HCT116 (cell line): ENCODE measurements around the gene EMSY. TPM values are rescaled to one million over a fixed set of nuclear protein-coding genes. Genes with fewer than 3 reads are reported as not detected.

Experiments used
- ATAC-seq: fragments of 200-7000 bp; cut with Tn5 transposase; 2 replicates; pipeline ENCODE4 v1.9.1; 2020; ENCODE audit warnings: mild to moderate bottlenecking, moderate library complexity
- BruUV-seq: library from RNA; stranded (reverse); fragments of 400-500 nt; replicated peaks from 2 replicates; lab custom pipeline; 2021; lab: Mats Ljungman, UMichigan
- CTCF ChIA-PET: fragments of 300-600 bp; sonication (Branson Sonifier 250); formaldehyde crosslinking; loops from one replicate; lab custom pipeline; 2021; ENCODE audit warnings: antibody characterized with exemption; lab: Charles Lee
- POLR2A ChIA-PET: fragments of 300-600, 350-600 bp; sonication (Branson Sonifier 250); formaldehyde crosslinking; loops from one replicate; lab custom pipeline; 2021; ENCODE audit warnings: antibody characterized with exemption; lab: Charles Lee
- RAD21 ChIA-PET, 2 experiments: fragments of 300-600 bp; sonication (Branson Sonifier 250); formaldehyde crosslinking; loops; one replicate each; lab custom pipeline; 2023; ENCODE audit warnings: low total read pairs in 2 of 2; ENCODE audit not compliant: uncharacterized antibody in 2 of 2, unreplicated experiment in 2 of 2, low non-redundant PET in 1 of 2; lab: Charles Lee
- DNase-seq: peaks from one replicate; pipeline ENCODE4 v3.0.0-alpha.2; 2010; ENCODE audit warnings: low read depth, low spot score
- H2AFZ ChIP-seq: fragments of 200-600 bp; shearing (Covaris generic), sonication (generic); 2 replicates; pipeline ENCODE4 v1.6.1; 2017; ENCODE audit warnings: low read depth, mixed run types, mixed read lengths, antibody characterized with exemption, low read length; ENCODE audit not compliant: poor library complexity, severe bottlenecking
- H3K27ac ChIP-seq: 2 replicates; pipeline ENCODE4 v1.5.1; 2012; ENCODE audit warnings: low read depth, low read length
- H3K27me3 ChIP-seq: fragments of 200-600 bp; sonication (generic); 2 replicates; pipeline ENCODE4 v1.6.1; 2016; ENCODE audit warnings: mixed run types, low read length, mixed read lengths; ENCODE audit not compliant: insufficient read depth
- H3K36me3 ChIP-seq, 2 experiments: fragments of 200-500 bp in 1 of 2; fragments of 200-600 bp in 1 of 2; sonication (Bioruptor generic) in 1 of 2; sonication (generic) in 1 of 2; 2 replicates each; pipeline versions ENCODE4 v1.5.1 to v1.6.1; 2014 to 2016; ENCODE audit warnings: low read length in 2 of 2, inconsistent platforms in 1 of 2, mixed read lengths in 1 of 2, mixed run types in 1 of 2; ENCODE audit not compliant: insufficient read depth in 2 of 2, control insufficient read depth in 1 of 2
- H3K4me1 ChIP-seq, 2 experiments: fragments of 200-600 bp in 1 of 2; sonication (generic) in 1 of 2; 2 replicates each; pipeline versions ENCODE4 v1.5.1 to v1.6.1; 2012 to 2017; ENCODE audit warnings: low read length in 2 of 2, inconsistent platforms in 1 of 2, mild to moderate bottlenecking in 1 of 2, mixed read lengths in 1 of 2, mixed run types in 1 of 2, moderate library complexity in 1 of 2; ENCODE audit not compliant: insufficient read depth in 2 of 2, control insufficient read depth in 1 of 2
- H3K4me2 ChIP-seq: fragments of 200-600 bp; sonication (generic); 2 replicates; pipeline ENCODE4 v1.6.1; 2017; ENCODE audit warnings: mixed run types, low read length, mixed read lengths
- H3K4me3 ChIP-seq, 2 experiments: fragments of 200-600 bp in 1 of 2; sonication (generic) in 1 of 2; replicated peaks in 1 of 2; 2 replicates each; pipeline ENCODE4 v1.5.1; 2011 to 2016; ENCODE audit warnings: low read length in 2 of 2, control low read depth in 1 of 2, low read depth in 1 of 2, mild to moderate bottlenecking in 1 of 2, mixed read lengths in 1 of 2, mixed run types in 1 of 2
- H3K79me2 ChIP-seq: fragments of 200-600 bp; sonication (generic); 2 replicates; pipeline ENCODE4 v1.6.1; 2017; ENCODE audit warnings: mild to moderate bottlenecking, mixed run types, low read length, moderate library complexity, mixed read lengths; ENCODE audit not compliant: insufficient read depth
- H3K9ac ChIP-seq: fragments of 200-600 bp; sonication (generic); 2 replicates; pipeline ENCODE4 v1.6.1; 2016; ENCODE audit warnings: low read length, mixed read lengths
- H3K9me2 ChIP-seq: fragments of 200-600 bp; sonication (generic), shearing (Covaris generic); 2 replicates; pipeline ENCODE4 v1.6.1; 2017; ENCODE audit warnings: mixed run types, mild to moderate bottlenecking, moderate library complexity; ENCODE audit not compliant: insufficient read depth
- H3K9me3 ChIP-seq, 2 experiments: fragments of 200-500 bp in 1 of 2; fragments of 200-600 bp in 1 of 2; sonication (Bioruptor generic) in 1 of 2; sonication (generic) in 1 of 2; 2 replicates each; pipeline ENCODE4 v1.6.1; 2014 to 2017; ENCODE audit warnings: low read length in 2 of 2, mixed read lengths in 2 of 2, inconsistent platforms in 1 of 2, low read depth in 1 of 2, mild to moderate bottlenecking in 1 of 2, mixed run types in 1 of 2, moderate library complexity in 1 of 2; ENCODE audit not compliant: control insufficient read depth in 1 of 2, insufficient read depth in 1 of 2
- H4K20me1 ChIP-seq: fragments of 200-600 bp; sonication (generic), shearing (Covaris generic); 2 replicates; pipeline ENCODE4 v1.6.1; 2017; ENCODE audit warnings: mixed run types, mild to moderate bottlenecking, moderate library complexity; ENCODE audit not compliant: insufficient read depth
- CBX3 ChIP-seq: IDR thresholded peaks from 2 replicates; pipeline ENCODE4 v1.6.1; 2012; ENCODE audit warnings: low read depth
- CTCF ChIP-seq, 3 experiments: fragments of 200-600 bp in 1 of 3; sonication (generic) in 1 of 3; IDR thresholded peaks in 2 of 3; conservative IDR thresholded peaks in 1 of 3; 2 replicates each; pipeline ENCODE4 v1.5.1; 2012 to 2017; ENCODE audit warnings: low read depth in 2 of 3, low read length in 2 of 3, antibody characterized with exemption in 1 of 3, borderline replicate concordance in 1 of 3, control low read depth in 1 of 3, mild to moderate bottlenecking in 1 of 3, mixed read lengths in 1 of 3, mixed run types in 1 of 3, moderate library complexity in 1 of 3; ENCODE audit not compliant: insufficient read depth in 1 of 3
- ELF1 ChIP-seq: IDR thresholded peaks from 2 replicates; pipeline ENCODE4 v1.6.1; 2012; ENCODE audit warnings: low read depth, borderline replicate concordance
- EZH2phosphoT487 ChIP-seq: fragments of 200-600 bp; IDR thresholded peaks from 2 replicates; pipeline ENCODE4 v1.6.1; 2018; ENCODE audit warnings: antibody characterized with exemption, borderline replicate concordance
- JUND ChIP-seq: IDR thresholded peaks from 2 replicates; pipeline ENCODE4 v1.6.1; 2012
- POLR2A ChIP-seq: IDR thresholded peaks from 2 replicates; pipeline ENCODE4 v1.7.0; 2011; ENCODE audit warnings: borderline replicate concordance; ENCODE audit not compliant: insufficient read depth, insufficient read length; ENCODE audit errors: extremely low read depth
- POLR2AphosphoS5 ChIP-seq: IDR thresholded peaks from 2 replicates; pipeline ENCODE4 v1.6.1; 2011; ENCODE audit warnings: mild to moderate bottlenecking, low read depth, low read length, moderate library complexity
- RAD21 ChIP-seq: IDR thresholded peaks from 2 replicates; pipeline ENCODE4 v1.6.1; 2012; ENCODE audit warnings: low read depth, mild to moderate bottlenecking
- REST ChIP-seq: IDR thresholded peaks from 2 replicates; pipeline ENCODE4 v1.6.1; 2012; ENCODE audit warnings: low read depth
- SIN3A ChIP-seq: IDR thresholded peaks from 2 replicates; pipeline ENCODE4 v1.6.1; 2012; ENCODE audit warnings: low read depth
- SRF ChIP-seq: IDR thresholded peaks from 2 replicates; pipeline ENCODE4 v1.6.1; 2012; ENCODE audit warnings: low read depth
- TCF7L2 ChIP-seq: IDR thresholded peaks from 2 replicates; pipeline ENCODE4 v1.7.0; 2011; ENCODE audit warnings: borderline replicate concordance, inconsistent platforms; ENCODE audit not compliant: insufficient read depth, insufficient read length; ENCODE audit errors: extremely low read depth
- ZFX ChIP-seq: fragments of 450-650 bp; IDR thresholded peaks from 2 replicates; pipeline ENCODE4 v1.6.1; 2017
- intact Hi-C: fragments of 100-400 bp; cut with micrococcal nuclease; formaldehyde crosslinking; loops from 2 replicates; pipeline ENCODE4 v1.10.0; 2022
- total RNA-seq: library from RNA; stranded (reverse); gene quantifications from one replicate; pipeline ENCODE4 v1.2.1, GENCODE V29; 2021; ENCODE audit not compliant: unreplicated experiment

The EMSY gene
- total RNA-seq, 1 experiment from 2014 or later = 22.7 TPM

- TF ChIP-seq CTCF (IDR thresholded peaks at IDR 0.05 in 2 of 3, conservative IDR thresholded peaks at IDR 0.05 in 1 of 3; ENCODE audit: borderline replicate concordance in 1 of 3, insufficient read depth in 1 of 3, low read depth in 2 of 3, low read length in 2 of 3) = no peak
- no peak for TF ChIP-seq ELF1
- TF ChIP-seq SRF = no peak
- TF ChIP-seq POLR2A = no peak
- no peak for TF ChIP-seq POLR2AphosphoS5
These were observed 129.6 kb downstream of the EMSY start (continued) for GRCh38 chr11:76574406-76574805.

GRCh38 chr11:76574879-76575278 lies 130.1 kb downstream of the EMSY start:
- no TSS peak for BruUV-seq
- POLR2A ChIA-PET = no interaction called here

More at GRCh38 chr11:76574879-76575278, 130.1 kb downstream of the EMSY start:
- TF ChIP-seq POLR2AphosphoS5 = no peak
- no peak for TF ChIP-seq ELF1
- no peak for TF ChIP-seq CBX3
- TF ChIP-seq SIN3A = no peak
- TF ChIP-seq ZFX = no peak
- no peak for TF ChIP-seq EZH2phosphoT487
- TF ChIP-seq REST = no peak
- no peak for TF ChIP-seq POLR2A
- no peak for TF ChIP-seq JUND
- no peak for TF ChIP-seq CTCF (IDR thresholded peaks at IDR 0.05 in 2 of 3, conservative IDR thresholded peaks at IDR 0.05 in 1 of 3; ENCODE audit: borderline replicate concordance in 1 of 3, insufficient read depth in 1 of 3, low read depth in 2 of 3, low read length in 2 of 3)
- no peak for TF ChIP-seq SRF
- no peak for TF ChIP-seq RAD21
- no peak for TF ChIP-seq TCF7L2
- H3K79me2 ChIP-seq = no peaks in the 10 kb centered on the region
- no peak overlapping the region for H3K9ac ChIP-seq
- RAD21 ChIA-PET = no interaction called here
- H3K27ac ChIP-seq = no peak overlapping the region
- H4K20me1 ChIP-seq = no peaks in the 10 kb centered on the region
- H3K4me3 ChIP-seq = no peak overlapping the region
- no peaks in the 10 kb centered on the region for H3K27me3 ChIP-seq
- H3K9me3 ChIP-seq = no peaks in the 10 kb centered on the region
- ATAC-seq = no peak
- H3K4me2 ChIP-seq = no peak overlapping the region
- peaks cover 11 to 19% of the 10 kb centered on the region in 2 experiments for H3K4me1 ChIP-seq
- H3K36me3 ChIP-seq = no peaks in the 10 kb centered on the region
- CTCF ChIA-PET = no interaction called here
- no peaks in the 10 kb centered on the region for H3K9me2 ChIP-seq
- intact Hi-C loops = no loop called here
- H2AFZ ChIP-seq = no peak overlapping the region
- DNase-seq = no peak
